Activated CD8-positive, alpha-beta memory T cell treated with anti-CD3 and anti-CD28 coated beads for 24 hours (primary cell): ENCODE results near the gene TMEM81.

Source experiments
- DNase-seq: peaks from one replicate; pipeline ENCODE4 v3.0.0-alpha.2; 2020

TMEM81 gene, protein sequence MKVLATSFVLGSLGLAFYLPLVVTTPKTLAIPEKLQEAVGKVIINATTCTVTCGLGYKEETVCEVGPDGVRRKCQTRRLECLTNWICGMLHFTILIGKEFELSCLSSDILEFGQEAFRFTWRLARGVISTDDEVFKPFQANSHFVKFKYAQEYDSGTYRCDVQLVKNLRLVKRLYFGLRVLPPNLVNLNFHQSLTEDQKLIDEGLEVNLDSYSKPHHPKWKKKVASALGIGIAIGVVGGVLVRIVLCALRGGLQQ

DNA sequence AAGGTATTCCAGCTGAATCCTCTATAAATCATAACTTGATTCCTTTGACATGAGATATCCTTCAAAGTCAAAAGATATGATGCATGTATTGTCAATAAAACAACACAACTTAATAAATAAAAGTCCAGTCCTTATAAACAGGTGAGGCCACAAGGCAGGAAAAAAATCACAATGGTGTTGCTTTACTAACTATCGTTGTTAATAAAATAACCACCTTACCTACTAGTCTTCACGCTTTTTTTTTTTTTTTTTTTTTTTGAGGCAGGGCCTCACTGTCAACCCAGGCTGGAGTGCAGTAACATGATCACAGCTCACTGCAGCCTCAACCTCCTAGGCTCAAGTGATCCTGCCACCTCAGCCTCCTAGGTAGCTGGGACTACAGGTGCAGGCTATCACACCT is at the start of gene TMEM81:
Gene TMEM81, minus strand, starts transcription at position 101 of the 400 bp plus-strand sequence. CDS start 140 bp downstream, outside the sequence.
- no peak for DNase-seq

DNA sequence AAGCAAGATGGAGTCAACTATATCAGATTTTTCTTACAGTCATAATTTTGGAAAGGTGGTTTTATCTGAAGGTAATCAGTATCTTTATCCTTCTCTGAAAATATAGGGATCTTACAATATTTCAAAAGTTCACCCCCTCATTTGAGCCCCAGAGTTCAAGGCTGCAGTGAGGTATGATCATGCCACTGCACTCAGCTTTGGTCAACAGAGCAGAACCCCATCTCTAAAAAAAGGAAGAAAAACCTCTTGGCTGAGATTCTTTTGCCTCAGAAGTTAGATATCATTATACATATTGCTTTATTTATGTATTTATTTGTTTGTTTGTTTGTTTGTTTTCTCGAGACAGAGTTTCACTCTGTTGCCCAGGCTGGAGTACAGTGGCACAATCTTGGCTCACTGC is 49.0 kb upstream of the TMEM81 start:
- no peak for DNase-seq

DNA sequence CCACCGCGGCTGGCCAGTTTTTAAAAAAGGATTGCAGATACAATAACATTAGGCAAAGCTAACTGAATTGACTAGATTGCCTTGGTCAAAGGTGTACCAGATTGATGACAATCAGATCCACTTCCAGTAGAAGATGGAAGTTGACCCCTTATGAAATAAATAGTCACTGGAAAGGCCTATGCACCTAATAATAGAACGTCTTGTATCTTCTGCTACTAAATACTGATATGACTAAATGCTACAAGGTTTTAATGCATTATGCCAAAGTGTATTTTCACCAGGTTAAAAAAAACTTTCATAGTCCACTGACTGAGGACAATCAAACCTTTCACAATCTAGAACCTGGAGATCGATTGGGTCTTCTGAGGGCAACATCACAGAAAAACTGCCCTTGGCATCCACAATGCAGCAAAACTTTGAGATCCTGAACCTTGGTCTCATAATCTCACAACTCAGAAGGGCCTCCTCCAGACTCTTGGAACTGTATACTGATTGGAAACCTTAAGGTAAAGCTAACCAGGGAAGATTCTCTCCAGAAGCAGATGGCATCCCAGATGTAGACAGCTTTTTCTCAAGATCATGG is 45.3 kb upstream of the TMEM81 start:
- no peak for DNase-seq

DNA sequence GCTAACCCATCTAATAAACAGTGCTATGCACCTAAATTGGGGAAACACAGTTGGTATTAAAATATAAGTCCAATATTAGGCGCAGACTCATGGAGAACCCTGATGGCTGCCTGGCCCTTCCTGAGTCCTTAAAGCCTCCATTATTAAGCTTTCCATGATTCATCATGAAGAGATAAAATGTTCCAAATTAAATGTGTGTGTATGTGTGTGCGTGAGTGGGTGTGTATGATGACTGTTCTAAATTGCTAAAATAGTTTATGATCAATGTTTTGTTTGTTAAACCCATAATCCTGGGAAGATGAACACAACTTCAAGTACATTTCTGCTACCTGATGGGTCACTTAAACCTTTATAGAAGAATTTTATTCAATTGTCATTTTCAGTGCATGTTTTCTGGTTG is 43.8 kb upstream of the TMEM81 start:
- DNase-seq, result no peak

DNA sequence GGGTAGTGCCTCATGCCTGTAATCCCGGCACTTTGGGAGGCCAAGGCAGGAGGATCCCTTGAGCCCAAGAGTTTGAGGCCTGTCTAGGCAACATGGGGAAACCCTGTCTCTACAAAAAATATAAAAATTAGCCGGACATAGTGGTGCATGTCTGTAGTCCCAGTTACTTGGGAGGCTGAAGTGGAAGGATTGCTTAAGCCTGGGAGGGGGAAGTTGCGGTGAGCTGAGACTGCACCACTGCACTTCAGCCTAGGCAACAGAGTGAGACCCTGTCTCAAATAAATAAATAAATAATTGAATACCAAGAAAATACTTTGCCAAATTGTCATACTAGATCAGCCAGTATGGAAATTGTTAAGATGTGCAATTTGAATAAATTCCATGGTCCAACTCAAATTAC is 43.4 kb upstream of the TMEM81 start:
- no peak for DNase-seq

DNA sequence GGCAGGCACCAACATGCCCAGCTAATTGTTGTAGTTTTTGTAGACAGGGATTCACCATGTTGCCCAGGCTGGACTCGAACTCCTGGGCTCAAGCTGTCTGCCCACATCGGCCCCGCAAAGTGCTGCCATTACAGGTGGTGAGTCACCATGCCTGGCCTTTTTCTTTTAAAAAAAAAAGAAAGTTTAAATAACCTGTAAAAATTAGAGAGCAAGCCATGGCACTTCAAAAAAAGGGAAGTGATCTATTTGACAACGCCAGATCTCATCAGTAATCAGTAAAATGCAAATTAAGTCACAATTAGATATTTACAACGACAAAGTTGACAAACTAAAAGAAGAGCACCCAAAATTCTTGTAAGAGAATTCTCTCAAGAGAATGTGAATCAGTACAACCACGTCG is 40.5 kb upstream of the TMEM81 start:
- DNase-seq, result no peak

DNA sequence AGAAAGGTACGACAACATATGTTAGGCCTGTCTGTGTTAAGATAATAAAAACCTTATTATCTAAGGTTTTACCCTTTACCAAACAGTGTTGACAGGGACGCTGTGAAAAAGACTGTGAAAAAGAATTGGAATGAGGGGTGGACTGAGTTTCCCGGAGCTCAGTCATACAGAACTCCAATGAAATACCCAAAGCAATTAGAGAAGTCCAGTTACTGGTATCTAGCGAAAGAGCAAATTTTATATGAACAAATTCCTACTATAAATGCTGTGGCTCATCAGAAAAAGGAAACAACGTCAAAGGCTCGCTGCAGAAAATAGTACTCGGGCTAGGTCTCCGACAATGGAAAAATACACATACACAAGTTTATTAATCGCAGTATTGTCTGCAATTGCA is 38.2 kb upstream of the TMEM81 start:
- DNase-seq, result no peak

DNA sequence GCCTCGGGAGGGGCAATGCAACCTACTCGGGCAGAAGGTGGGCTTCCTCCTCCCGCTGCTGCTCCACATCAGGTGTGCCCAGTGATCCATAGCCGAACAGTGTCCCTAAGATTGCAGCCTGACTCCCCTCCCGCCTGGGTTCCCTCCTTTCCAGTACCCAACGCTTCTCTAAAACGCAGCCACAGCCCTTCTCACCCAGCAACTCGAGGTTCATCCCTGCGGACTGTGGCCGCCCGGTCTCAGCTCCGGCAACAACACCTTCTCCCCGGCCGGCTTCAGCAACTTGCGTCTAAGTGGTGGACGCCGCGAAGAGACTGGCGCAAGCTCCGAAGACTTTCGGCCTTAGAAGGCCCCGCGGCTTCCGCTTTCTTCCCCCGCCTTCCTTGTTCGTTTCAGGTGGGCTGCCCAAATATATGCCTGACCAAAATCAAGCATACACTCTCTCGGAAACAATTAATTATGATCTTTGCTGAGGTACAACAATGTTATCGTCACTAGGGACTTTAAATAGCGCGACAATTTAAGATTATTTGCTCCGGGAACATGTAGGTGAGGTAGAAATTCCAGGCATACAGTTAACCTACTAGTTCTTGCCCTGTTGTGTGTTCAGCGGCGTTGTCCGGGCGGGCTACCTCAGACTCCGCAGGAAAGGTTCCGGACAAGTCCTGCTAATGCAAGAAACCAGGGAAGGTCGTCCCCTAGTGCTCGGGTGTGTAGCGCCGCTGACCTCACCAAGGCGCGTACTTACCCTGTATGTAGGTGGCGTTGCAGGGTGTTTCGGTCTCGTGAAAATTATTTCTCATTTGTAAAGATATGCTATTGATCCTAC is 37.6 kb upstream of the TMEM81 start, which contains the start of gene RBBP5:
Gene RBBP5, minus strand, starts transcription at position 319 of the 829 bp plus-strand sequence. Its CDS starts 105 bp downstream, at position 214.
- peak; percentile 99 for DNase-seq

DNA sequence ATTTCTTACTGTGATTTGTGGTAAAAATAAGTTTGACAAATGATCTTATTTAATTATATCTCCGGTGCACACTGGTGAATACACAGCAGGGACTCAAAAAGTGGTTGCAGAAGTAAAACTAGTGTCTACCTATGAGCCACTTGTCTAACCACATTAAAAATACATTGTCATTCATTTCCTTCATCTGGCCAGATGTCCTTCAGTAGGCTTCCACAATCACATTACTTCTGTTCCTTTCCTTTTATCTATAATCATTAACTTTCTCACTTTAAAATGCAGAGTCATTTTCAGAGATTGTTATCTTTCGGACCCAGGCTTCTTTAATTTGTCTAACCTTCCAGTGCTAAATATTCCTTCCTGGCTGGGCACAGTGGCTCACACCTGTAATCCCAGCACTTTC is 34.5 kb upstream of the TMEM81 start:
- no peak for DNase-seq

DNA sequence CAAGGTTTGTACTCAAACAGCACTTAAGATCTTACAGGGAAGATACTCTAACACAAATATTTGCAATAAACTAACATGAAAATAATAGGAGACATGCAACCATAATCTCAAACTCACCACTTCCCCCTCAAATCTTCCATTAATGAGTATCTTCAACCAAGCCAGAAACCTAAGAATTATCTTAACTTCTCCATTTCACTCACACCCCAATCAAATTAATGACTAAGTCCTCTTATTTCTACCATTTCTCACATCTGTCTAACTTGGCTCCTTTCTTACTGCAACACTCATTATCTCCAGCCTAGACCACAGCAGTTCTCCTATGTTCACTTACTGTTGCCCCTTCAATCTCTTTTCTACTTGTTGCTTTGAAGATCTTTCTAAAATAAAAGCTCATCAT is 27.1 kb upstream of the TMEM81 start:
- DNase-seq, result no peak

DNA sequence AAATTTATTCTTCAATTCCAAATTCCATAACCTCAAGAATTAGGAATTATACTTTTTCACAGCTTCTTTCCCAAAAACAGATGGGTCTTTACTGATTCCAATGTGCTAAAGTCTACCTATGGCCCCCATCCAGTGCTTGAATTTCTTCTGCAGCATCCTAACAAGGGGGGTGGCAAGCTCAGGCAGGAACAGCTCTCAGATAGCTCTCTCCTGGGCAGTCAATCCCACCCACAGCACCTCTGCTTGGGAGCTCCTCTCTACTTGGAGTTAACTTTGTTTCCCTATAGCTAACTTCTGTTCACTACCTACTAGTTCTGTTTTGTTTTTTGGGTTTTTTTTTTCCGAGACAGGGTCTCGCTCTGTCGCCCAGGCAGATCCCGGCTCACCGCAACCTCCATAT is 25.5 kb upstream of the TMEM81 start:
- DNase-seq, result no peak

DNA sequence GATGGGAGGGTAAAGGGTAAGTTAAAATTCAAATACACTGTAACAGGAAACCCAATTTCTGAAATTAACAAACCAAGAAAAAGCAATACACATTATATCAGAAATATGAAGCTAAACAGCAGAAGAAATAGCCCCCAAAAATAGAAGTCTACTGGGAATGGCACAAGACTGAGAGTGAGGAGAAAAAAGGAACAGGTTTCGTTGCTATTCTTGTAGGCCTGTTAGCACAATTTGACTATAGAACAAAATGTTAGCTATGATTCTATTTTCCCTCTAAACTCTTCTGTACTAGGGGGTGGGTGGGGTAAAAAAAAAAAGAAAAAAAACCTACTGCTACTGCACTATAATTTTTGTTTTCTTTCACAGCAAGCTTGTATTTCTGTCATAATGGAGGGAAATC is 25.0 kb upstream of the TMEM81 start:
- no peak for DNase-seq

DNA sequence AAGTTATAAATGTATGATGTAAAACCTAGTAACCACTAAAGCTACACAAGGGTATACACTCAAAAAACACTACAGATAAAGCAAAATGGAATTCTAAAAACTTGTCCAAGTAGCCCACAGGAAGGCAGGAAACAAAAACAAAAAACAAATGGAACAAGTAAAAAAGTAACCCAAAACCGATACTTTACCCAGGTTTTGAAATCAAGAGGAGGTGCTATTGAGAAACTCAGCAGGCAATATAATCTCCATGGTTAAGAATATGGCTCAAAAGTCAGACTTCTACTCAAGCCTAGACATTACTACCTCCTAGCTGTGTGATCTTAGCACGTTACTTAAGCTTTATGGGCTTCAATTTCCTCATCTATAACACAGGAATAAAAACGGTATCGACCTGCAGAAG is 24.2 kb upstream of the TMEM81 start:
- no peak for DNase-seq

DNA sequence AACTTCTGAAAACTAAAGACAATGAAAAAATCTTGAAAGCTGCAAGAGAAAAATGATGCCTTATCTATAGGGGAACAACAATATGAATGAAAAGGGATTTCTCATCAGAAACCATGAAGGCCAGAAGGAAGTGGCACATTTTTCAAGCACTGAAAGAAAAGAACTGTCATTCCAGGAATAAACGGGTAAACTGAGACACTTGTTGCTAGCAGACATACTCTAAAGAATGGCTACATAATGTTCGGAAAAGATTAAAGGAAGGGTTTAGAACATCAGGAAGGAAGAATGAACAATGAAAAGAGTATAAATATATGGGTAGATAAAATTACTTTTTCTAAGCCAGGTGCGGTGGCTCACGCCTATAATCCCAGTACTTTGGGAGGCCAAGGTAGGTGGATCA is 23.1 kb upstream of the TMEM81 start:
- no peak for DNase-seq

DNA sequence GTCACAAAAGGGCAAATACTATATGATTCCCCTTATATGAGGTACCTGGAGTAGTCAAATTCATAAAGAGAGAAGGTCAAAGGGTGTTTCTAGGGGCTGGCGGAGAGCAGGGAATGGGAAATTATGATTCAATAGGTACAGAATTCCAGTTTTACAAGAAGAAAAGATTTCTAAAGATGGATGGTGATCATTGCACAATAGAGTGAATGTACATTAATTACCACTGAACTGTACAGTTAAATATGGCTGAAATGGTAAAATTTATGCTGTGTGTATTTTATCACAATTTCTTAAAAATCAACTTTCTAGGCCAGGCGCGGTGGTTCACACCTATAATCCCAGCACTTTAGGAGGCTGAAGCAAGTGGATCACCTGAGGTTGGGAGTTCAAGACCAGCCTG is 18.1 kb upstream of the TMEM81 start:
- no peak for DNase-seq

DNA sequence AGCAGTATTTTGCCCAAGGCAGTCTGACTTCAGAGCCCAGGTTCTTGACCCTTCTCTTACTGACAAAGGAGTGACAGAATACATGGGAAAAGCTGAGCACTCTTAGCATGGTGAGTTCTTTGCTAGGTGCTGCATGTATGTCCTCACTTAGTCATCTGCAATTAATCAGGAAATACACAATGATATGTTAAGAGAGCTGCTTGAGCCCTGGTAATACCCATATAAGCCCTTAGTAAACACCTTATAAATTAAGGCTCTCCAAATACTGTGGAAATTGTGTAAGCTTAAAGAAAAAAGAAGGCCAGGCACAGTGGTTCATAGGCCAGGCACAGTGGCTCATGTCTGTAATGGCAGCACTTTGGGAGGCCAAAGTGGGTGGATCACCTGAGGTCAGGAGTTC is 14.0 kb upstream of the TMEM81 start:
- no peak for DNase-seq

DNA sequence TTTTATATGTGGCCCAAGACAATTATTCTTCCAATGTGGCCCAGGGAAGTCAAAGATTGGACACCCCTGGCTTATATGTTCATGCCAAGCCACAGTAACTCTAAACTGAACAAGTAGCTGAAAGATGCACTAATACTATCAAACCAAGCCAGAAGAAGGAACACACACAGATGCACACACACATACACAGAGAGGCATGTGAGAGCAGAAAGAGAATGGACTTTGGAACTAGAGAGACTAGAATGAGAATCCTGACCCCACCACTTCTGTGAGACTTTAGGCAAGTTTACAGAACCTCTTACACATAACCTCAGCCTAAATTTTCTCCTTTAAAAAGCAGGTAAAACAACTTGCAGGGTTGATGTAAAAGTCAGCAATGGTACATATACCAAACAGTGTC is 11.2 kb upstream of the TMEM81 start:
- DNase-seq, result no peak

DNA sequence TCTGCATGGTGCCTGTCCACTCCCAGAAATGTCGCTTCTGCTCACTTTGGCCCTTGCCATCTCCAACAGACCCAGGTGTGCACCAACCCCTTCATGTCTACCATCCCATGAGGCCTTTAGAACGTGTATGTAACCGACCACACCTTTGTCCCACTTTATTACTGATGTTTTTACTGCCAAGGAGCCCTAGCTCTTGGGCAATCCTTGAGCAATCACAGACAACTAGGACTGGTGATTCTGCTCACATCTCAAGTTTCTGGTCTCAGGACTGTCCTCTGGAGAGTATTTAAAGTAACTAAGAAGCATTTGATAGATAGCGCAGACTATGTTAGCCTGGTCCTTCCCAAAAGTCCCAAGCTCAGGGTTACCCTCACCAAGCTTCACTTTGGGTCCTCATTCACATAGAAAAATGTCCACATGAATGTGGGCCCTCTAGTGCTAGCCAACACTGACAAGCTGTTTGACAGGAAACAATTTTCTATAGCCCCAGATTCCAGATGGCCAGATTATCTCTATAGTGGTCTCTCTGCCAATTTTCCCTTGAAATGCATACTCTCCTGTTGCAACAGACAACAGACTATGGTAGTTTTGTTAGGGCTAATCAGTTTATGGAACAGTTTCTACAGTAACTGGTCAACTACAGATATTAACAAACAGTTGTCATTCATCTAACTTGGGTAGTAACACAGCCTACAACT is 6.9 kb upstream of the TMEM81 start:
- DNase-seq, result no peak

DNA sequence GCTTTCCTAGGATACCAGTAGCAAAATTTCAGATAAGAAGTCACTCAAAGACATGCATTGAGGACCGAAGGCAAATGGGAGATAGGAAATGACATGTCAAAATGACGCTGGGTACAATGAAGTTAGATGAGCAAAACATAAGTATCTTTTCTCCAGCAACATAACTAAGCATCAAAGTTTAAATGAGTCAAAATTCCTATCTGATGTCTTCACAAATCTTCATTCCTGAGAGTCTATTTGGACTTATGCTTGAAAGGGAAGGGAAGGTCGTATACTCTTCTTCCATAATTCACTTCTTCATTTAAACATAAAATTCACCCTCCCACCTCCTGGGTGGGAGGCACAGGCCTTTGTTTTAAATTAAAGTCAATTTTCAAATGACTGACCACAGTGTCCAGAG is 4.1 kb upstream of the TMEM81 start:
- no peak for DNase-seq

DNA sequence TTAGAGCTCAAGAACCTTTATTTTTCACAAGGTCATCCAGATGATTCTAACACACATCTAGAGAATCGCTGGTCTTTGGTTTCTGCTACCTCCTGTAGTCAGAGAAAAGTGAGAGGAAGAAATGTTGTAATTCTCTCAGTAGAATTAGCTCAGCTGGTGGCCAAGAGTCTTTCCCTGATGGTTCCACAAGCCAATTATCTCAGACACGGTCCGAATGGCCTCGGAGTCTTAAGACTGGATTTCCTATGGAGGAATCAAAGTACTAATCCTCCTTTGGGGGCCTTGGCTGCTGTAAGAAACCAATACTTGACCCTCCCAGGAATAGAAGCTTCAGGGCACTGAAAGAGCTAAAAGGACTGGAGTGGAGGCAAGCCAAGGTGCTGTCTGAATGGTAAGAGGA is 1.8 kb downstream of the TMEM81 start:
- DNase-seq, result no peak

DNA sequence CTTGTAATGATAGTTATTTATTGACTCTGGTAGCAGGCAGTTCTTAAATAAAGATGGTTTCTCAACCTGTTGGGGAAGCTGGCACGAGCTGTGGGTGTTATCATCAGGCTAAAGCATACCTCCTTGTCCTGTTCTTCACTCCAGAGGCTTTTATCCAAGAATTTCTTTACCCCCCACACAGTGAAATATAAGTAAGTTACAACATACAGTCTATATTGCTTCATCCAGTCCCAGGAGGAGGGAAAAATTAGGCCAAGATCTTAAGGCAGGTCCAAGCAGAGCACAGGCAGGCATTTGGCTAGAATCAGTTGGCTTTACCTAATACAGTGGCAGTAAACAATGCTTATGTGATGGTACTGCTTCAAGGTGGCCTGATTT is 6.3 kb downstream of the TMEM81 start:
- DNase-seq, result no peak

DNA sequence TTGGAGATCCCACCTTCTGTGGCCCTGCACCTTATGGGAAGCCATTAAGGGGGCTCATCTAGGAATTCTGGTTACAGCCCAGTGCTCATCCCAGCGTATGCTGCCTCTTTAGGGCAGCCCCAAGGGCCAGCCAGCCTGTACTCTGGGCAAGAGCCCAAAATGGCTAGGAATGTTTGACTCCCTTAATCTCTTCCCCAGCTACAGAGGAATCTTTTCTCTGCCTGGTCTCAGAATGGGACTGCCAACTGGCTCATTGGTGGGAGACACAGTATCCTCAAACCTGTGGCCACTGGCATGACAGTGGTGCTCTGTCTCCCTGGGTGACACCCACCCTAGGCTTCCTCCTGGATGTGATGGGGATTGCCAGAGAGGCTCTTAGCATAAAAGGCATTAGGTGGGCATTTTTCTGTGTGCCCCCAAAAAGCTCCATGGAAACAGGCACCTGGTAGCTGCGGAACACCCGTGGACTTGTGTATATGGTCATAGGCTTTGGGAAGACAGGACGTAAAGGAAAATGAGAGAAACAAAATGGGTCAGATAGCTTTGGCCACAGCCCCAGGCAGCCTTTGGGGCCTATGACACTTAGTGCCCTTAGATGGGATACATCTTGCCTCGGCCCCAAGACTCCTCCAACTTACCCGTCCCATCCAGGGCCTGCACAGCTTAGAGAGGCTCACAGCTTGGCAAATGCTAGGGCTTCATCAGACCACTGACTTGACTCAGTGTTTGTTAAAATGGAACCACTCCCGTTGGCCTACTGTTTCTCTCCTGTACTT is 6.9 kb downstream of the TMEM81 start:
- peak; percentile 38 for DNase-seq

DNA sequence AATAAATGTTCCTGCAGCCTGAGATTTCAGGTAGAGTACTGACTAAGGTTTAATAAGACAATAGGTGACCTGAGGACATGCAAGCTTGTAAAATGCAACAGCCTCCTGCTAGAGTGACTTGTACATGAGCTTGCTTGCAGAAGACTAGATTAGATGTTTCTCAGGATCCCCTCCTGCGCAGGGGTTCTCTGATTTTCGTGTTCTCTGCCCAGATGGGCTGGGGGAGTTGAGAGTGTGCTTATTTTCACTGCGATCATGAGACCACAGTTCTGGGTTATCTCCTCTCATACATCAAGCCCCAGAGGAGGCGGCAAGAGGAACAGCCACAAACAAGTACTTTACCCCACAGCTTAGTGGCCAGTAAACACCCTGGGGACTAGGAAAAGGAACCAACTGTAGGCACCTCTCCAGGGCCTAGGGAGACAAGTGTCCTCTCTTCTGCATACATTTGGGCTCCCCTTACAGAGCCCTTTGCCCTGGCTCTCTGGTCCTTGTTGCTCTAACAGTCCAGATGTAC is 8.0 kb downstream of the TMEM81 start:
- peak; percentile 37 for DNase-seq
